ENCODE measurements around the gene HYPK. TPM values are rescaled to one million over a fixed set of nuclear protein-coding genes. Genes with fewer than 3 reads are reported as not detected.
A peak's percentile ranks its signal among the peaks of the same experiment; 100 is the strongest.

HYPK gene
- total RNA-seq, 4 donors from 2014 or later: 12.9 to 27.0 (median 19.8) TPM

- peak; percentile 88 for DNase-seq (ENCODE audit: low spot score in 2 of 2)
- Histone ChIP-seq H3K4me1 (peaks cover 37% of the 10 kb centered on the region), H3K4me3 (peak within 1 kb of the TSS; percentile 65), H3K36me3 (peaks cover 17% of the 10 kb centered on the region), H3K9me3 (no peaks in the 10 kb centered on the region), H3K27ac (peak within 1 kb of the TSS; percentile 89), H3K27me3 (no peaks in the 10 kb centered on the region)
- WGBS: 2% methylated on average over 22 of the region's 41 CpGs
- no peak for TF ChIP-seq CTCF (IDR thresholded peaks at IDR 0.05)
- no peak for TF ChIP-seq POLR2A (IDR thresholded peaks at IDR 0.05)
Observed at GRCh38 chr15:43776718-43777266, 23.6 kb upstream of the HYPK start, which contains the start of gene ELL3. Gene ELL3 (minus strand): TSS chr15:43776966. CDS start chr15:43776901, 65 bp downstream.

- peak; percentile 91 to 93 for DNase-seq (ENCODE audit: low spot score in 2 of 2)
- 3% methylated on average over 14 of the region's 31 CpGs for WGBS
- Histone ChIP-seq H3K9me3 (no peaks in the 10 kb centered on the region), H3K36me3 (peaks cover 16% of the 10 kb centered on the region), H3K4me1 (peaks cover 31% of the 10 kb centered on the region), H3K27me3 (no peaks in the 10 kb centered on the region), H3K4me3 (peak overlapping the region; percentile 65), H3K27ac (peak overlapping the region; percentile 89)
- peak; percentile 63 to 86 for TF ChIP-seq CTCF (IDR thresholded peaks at IDR 0.05)
- no peak for TF ChIP-seq POLR2A (IDR thresholded peaks at IDR 0.05)
- no peak for TF ChIP-seq EP300 (IDR thresholded peaks at IDR 0.05)
- peak in 1 of 3 donors; percentile 41 for TF ChIP-seq POLR2AphosphoS5 (IDR thresholded peaks at IDR 0.05)
Observed at GRCh38 chr15:43777267-43777914, 23.0 kb upstream of the HYPK start.

GRCh38 chr15:43779016-43779415 lies 21.4 kb upstream of the HYPK start:
- H3K27ac ChIP-seq: no peak overlapping the region
- whole genome bisulfite sequencing: 79% methylated on average over 1 of the region's 1 CpG

GRCh38 chr15:43789409-43789808 lies 11.0 kb upstream of the HYPK start:
- Histone ChIP-seq H3K4me3 (no peak overlapping the region), H3K9me3 (no peaks in the 10 kb centered on the region), H3K27me3 (no peaks in the 10 kb centered on the region), H3K36me3 (peaks cover 8% of the 10 kb centered on the region), H3K4me1 (peaks cover 19% of the 10 kb centered on the region), H3K27ac (peak overlapping the region; percentile 24)
- no peak for TF ChIP-seq POLR2A (IDR thresholded peaks at IDR 0.05)
- TF ChIP-seq CTCF (IDR thresholded peaks at IDR 0.05): no peak
- no peak for TF ChIP-seq EP300 (IDR thresholded peaks at IDR 0.05)
- TF ChIP-seq POLR2AphosphoS5 (IDR thresholded peaks at IDR 0.05): no peak
- WGBS: 94% methylated on average over 3 of the region's 3 CpGs
- DNase-seq (ENCODE audit: low spot score in 2 of 2): no peak

More at GRCh38 chr15:43779016-43779415, 21.4 kb upstream of the HYPK start:
- Histone ChIP-seq H3K27me3 (no peaks in the 10 kb centered on the region), H3K36me3 (peaks cover 2% of the 10 kb centered on the region), H3K4me1 (peaks cover 30% of the 10 kb centered on the region), H3K4me3 (no peak overlapping the region), H3K9me3 (no peaks in the 10 kb centered on the region)
- DNase-seq (ENCODE audit: low spot score in 2 of 2): no peak
- TF ChIP-seq CTCF (IDR thresholded peaks at IDR 0.05) (no peak), POLR2A (IDR thresholded peaks at IDR 0.05) (no peak), EP300 (IDR thresholded peaks at IDR 0.05) (no peak), POLR2AphosphoS5 (IDR thresholded peaks at IDR 0.05) (no peak)

- no peaks in the 10 kb centered on the region for H3K9me3 ChIP-seq
- peak within 1 kb of the TSS; percentile 88 for H3K4me3 ChIP-seq
- WGBS: under 1% methylated on average over 27 of the region's 66 CpGs
Observed at GRCh38 chr15:43791993-43792760, 8.2 kb upstream of the HYPK start, which contains the start of gene SERF2. Gene SERF2 (plus strand): TSS chr15:43792320. CDS start chr15:43792377, 57 bp downstream.

More at GRCh38 chr15:43791993-43792760, 8.2 kb upstream of the HYPK start, which contains the start of gene SERF2:
- peaks cover 28% of the 10 kb centered on the region for H3K36me3 ChIP-seq
- no peak for TF ChIP-seq CTCF (IDR thresholded peaks at IDR 0.05)
- peak; percentile 86 to 98 for TF ChIP-seq POLR2A (IDR thresholded peaks at IDR 0.05)
- TF ChIP-seq POLR2AphosphoS5 (IDR thresholded peaks at IDR 0.05): peak; percentile 87 to 88 (median 87)
- no peak for TF ChIP-seq EP300 (IDR thresholded peaks at IDR 0.05)
- H3K27ac ChIP-seq: peak within 1 kb of the TSS; percentile 99
- peaks cover 36% of the 10 kb centered on the region for H3K4me1 ChIP-seq
- DNase-seq (ENCODE audit: low spot score in 2 of 2): peak; percentile 100
- H3K27me3 ChIP-seq: no peaks in the 10 kb centered on the region

All from suprapubic skin (tissue), 4 donors.